IPS DF 19.7 (cell line): ENCODE measurements around the gene IRS2.

ENCODE experiments used
- DNase-seq: peaks from one replicate; pipeline ENCODE4 v3.0.0-alpha.2; 2013; ENCODE audit warnings: low read depth, low spot score

IRS2 gene

GRCh38 chr13:109755997-109756396, 30.4 kb downstream of the IRS2 start:
- no peak for DNase-seq

- no peak for DNase-seq
These were observed 30.8 kb downstream of the IRS2 start for GRCh38 chr13:109755551-109755950.

- DNase-seq: no peak
These were observed 34.9 kb downstream of the IRS2 start for GRCh38 chr13:109751477-109751876.

GRCh38 chr13:109750221-109750775, 36.1 kb downstream of the IRS2 start:
- no peak for DNase-seq

GRCh38 chr13:109749365-109749764, 37.0 kb downstream of the IRS2 start:
- no peak for DNase-seq

- no peak for DNase-seq
These were observed 37.7 kb downstream of the IRS2 start for GRCh38 chr13:109748677-109749076.

GRCh38 chr13:109747524-109747923, 38.9 kb downstream of the IRS2 start:
- no peak for DNase-seq

DNA sequence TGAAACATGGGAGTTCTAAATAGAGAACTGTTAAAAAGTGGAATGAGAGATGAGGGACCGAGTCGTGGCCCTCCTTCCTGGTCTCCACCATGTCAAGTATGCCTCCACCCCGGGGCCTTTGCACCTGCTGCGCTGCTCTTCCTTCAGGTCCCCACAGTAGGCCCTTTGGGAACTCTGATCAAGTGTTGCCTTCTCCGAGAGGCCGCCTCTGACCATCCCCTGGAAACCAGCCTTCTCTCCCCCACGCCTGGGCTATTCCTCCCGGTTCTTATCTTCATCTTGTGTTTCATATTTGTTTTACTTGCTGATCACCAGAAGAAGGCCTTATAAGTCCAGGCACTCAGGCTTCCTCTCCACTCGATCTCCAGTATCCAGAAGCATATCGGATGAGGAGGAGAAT, 40.0 kb downstream of the IRS2 start:
- no peak for DNase-seq

DNA sequence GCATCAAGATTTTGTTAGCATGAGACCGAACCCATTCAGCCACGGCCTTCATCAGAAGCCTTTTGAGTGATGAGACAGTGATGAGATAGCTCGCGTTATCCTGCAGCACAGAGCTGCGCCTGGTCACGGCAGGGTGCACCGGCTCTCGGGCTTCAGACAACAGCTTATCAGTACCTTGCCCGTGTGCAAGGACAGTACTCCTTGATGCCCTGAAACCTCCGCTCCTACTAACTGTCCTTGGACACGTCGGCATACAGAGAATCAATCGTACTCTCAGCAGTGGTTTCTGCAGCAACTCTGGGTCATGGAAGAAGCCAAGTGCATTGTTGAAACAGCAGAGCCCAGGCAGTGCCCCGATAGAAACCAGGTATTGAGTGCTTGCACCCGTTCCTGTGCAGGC, 40.7 kb downstream of the IRS2 start:
- no peak for DNase-seq

GRCh38 chr13:109745060-109745459, 41.3 kb downstream of the IRS2 start:
- no peak for DNase-seq

GRCh38 chr13:109744512-109745051, 41.8 kb downstream of the IRS2 start:
- DNase-seq: no peak

DNA sequence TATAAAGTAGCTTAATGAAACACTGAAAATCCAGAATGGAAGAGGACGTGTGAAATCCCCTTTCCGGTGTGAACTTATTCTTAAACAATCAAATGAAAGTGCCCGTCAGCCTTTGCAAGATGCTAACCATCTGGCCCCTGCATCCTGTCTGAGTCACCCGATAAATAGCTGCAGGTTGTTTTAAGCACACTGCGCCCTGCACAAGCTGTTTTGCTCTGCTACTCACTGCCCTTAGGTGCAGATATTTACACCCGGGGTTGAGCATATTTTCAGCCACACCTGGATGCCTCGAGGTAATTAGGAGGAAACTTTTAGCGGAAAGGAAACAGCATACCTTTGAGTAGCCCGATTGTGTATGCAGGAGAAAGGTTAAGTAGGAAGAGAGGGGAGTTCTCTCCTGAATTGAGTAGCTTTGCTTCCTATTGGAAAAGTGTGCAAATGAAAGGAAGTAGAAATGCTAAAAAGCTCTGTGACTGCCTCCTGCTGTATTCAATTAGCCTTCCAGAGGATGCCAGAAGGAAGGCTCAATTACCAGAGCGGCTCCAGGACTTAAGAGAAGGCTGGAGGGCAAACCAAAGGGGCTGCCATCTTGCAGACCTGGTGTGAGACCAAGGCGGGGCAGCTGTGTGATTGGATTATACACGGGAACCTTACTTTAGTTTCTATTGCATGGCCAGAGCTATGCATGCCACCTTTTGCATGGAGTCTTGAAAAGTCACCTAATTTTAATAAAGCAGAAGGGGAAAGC, 42.5 kb downstream of the IRS2 start:
- no peak for DNase-seq

DNA sequence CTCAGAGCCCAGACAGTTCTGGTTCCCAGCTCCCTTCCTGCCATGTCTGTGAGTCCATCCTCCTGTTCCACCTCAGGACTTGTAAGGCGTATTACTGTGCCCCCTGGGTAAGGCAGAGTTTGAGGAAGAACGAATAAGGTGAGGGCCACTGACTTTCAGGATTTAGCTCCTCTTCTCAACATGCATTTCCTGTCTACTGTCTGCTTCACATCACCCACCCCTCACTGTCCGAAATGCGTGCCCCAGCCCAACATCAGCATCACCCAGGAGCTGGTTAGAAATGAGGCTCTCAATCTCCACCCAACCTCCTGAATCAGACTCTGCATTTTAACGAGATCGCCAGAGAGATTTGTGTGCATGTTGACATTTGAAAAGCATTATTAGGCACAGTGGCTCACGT, 44.4 kb downstream of the IRS2 start:
- DNase-seq: no peak

- DNase-seq: no peak
These were observed 45.7 kb downstream of the IRS2 start for GRCh38 chr13:109740721-109741120.

- DNase-seq: no peak
These were observed 46.3 kb downstream of the IRS2 start for GRCh38 chr13:109740121-109740520.

DNA sequence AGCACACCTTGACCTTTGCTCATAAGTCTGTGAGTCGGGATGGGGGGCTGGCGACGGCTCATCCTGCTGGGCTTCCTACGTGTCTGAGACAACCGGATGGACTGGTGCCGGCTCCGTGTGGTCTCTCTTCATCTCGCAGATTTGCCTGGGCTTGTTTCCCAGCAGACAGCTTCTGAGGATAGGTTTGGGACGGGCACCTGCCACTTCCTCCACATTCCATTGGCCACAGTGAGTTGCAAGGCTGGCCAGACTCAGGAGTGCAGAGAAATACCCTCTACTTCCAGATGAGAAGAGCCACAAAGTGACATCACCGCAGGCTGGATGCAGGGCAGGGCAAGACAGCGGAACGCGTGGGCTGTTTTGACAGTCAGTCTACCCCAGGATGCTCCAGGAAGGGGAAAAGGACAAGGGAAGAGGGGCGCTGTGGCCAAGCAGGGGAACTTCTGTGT, 48.1 kb downstream of the IRS2 start:
- no peak for DNase-seq

DNA sequence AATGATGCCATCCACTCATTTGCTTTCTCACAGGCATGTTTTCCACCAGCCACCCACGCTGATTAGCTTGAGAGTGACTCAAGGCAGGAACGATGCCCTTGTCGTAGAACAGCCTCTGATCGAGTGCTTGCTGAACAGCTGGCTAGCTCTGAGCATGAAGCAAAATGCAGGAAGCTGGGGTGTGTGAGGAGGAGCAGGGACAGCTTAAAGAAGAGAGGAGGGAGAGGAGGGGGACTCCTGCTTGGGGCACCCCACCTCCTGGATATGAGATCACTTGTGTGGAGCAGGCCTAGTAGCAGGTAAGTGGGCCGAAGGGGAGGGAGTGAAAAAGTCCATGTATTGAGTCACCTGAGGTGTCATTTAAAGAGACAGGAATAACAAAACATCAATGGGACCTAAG, 48.8 kb downstream of the IRS2 start:
- DNase-seq: no peak

- DNase-seq: no peak
These were observed 49.3 kb downstream of the IRS2 start for GRCh38 chr13:109737046-109737573.

DNA sequence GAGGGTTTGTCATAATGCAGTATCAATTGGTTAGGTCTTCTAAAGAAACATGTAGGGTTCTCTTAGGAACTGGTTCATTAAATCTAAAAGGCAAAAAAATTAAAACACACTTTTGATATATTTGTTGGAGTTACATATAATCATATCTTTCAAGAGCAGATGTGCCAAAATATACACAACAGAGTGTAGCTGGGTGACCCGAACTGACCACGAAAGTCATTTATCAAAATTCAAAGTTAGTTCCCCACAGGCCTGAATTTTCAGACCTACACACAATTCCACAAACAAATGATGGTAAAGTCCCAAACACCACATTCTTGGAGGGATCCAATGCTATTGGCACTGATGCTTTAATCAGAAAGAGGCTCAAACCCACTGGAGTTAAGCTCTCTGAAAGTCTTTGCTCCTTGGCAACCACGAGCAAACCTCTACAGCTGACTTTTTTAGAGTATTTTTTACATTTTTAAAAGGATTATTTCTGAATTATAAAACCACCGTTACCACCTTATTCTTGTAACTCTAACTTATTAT, 50.9 kb downstream of the IRS2 start:
- DNase-seq: no peak

- DNase-seq: no peak
These were observed 52.2 kb downstream of the IRS2 start for GRCh38 chr13:109734002-109734785.

- DNase-seq: no peak
These were observed 52.8 kb downstream of the IRS2 start for GRCh38 chr13:109733550-109733949.
